H9 (cell line): ENCODE data around the gene CXCR3. TPM values are rescaled to one million over a fixed set of nuclear protein-coding genes. Genes with fewer than 3 reads are reported as not detected.

Experiments used
- DNase-seq: peaks from one replicate; pipeline ENCODE4 v3.0.0-alpha.2; 2017
- H2AFZ ChIP-seq: one replicate; pipeline ENCODE4 v1.6.1; 2013; ENCODE audit warnings: mild to moderate bottlenecking, low read length, control low read depth, moderate library complexity
- H2AK5ac ChIP-seq: 2 replicates; pipeline ENCODE4 v1.6.1; 2013; ENCODE audit warnings: low read length, control low read depth, mixed read lengths; ENCODE audit not compliant: insufficient read length
- H2BK120ac ChIP-seq: one replicate; pipeline ENCODE4 v1.6.1; 2013; ENCODE audit warnings: low read depth, mild to moderate bottlenecking, low read length, control low read depth, inconsistent platforms; ENCODE audit not compliant: poor library complexity, severe bottlenecking
- H2BK12ac ChIP-seq: 2 replicates; pipeline ENCODE4 v1.6.1; 2013; ENCODE audit warnings: low read length, control low read depth, mixed read lengths, low read depth; ENCODE audit not compliant: insufficient read length
- H2BK15ac ChIP-seq: 2 replicates; pipeline ENCODE4 v1.6.1; 2013; ENCODE audit warnings: low read depth, low read length, control low read depth
- H2BK20ac ChIP-seq: one replicate; pipeline ENCODE4 v1.6.1; 2013; ENCODE audit warnings: low read depth, mild to moderate bottlenecking, low read length, control low read depth, inconsistent platforms; ENCODE audit not compliant: poor library complexity, severe bottlenecking
- H2BK5ac ChIP-seq: 2 replicates; pipeline ENCODE4 v1.6.1; 2013; ENCODE audit warnings: low read length, control low read depth, mixed read lengths; ENCODE audit not compliant: insufficient read length
- H3K14ac ChIP-seq: 2 replicates; pipeline ENCODE4 v1.6.1; 2013; ENCODE audit warnings: low read length, control low read depth; ENCODE audit not compliant: insufficient read depth
- H3K18ac ChIP-seq: 2 replicates; pipeline ENCODE4 v1.6.1; 2013; ENCODE audit warnings: low read depth, mild to moderate bottlenecking, mixed read lengths, low read length, control low read depth; ENCODE audit not compliant: insufficient read length
- H3K23ac ChIP-seq: 2 replicates; pipeline ENCODE4 v1.6.1; 2013; ENCODE audit warnings: low read length, control low read depth, mixed read lengths, low read depth; ENCODE audit not compliant: insufficient read length
- H3K23me2 ChIP-seq: 2 replicates; pipeline ENCODE4 v1.6.1; 2013; ENCODE audit warnings: low read depth, mild to moderate bottlenecking, mixed read lengths, low read length, control low read depth; ENCODE audit not compliant: insufficient read length, poor library complexity, severe bottlenecking
- H3K27ac ChIP-seq: 2 replicates; pipeline ENCODE4 v1.5.1; 2013; ENCODE audit warnings: low read length, control low read depth, mixed read lengths, low read depth; ENCODE audit not compliant: insufficient read length
- H3K27me3 ChIP-seq: 2 replicates; pipeline ENCODE4 v1.6.1; 2013; ENCODE audit warnings: low read length, control low read depth, inconsistent platforms; ENCODE audit not compliant: insufficient read depth
- H3K4ac ChIP-seq: 2 replicates; pipeline ENCODE4 v1.6.1; 2013; ENCODE audit warnings: low read depth, mild to moderate bottlenecking, control low read depth, inconsistent platforms, low read length, moderate library complexity
- H3K4me1 ChIP-seq: 2 replicates; pipeline ENCODE4 v1.6.1; 2013; ENCODE audit warnings: low read length, control low read depth, inconsistent platforms; ENCODE audit not compliant: insufficient read depth
- H3K4me2 ChIP-seq: 2 replicates; pipeline ENCODE4 v1.6.1; 2013; ENCODE audit warnings: low read length, control low read depth, mixed read lengths; ENCODE audit not compliant: insufficient read length, insufficient read depth
- H3K56ac ChIP-seq: 2 replicates; pipeline ENCODE4 v1.6.1; 2013; ENCODE audit warnings: low read depth, mild to moderate bottlenecking, mixed read lengths, low read length, control low read depth; ENCODE audit not compliant: insufficient read length
- H3K79me1 ChIP-seq: 2 replicates; pipeline ENCODE4 v1.6.1; 2013; ENCODE audit warnings: low read depth, mild to moderate bottlenecking, moderate library complexity, low read length, control low read depth, inconsistent platforms; ENCODE audit not compliant: insufficient read depth, poor library complexity, severe bottlenecking
- H3K79me2 ChIP-seq: 2 replicates; pipeline ENCODE4 v1.6.1; 2013; ENCODE audit warnings: low read length, control low read depth, inconsistent platforms; ENCODE audit not compliant: insufficient read depth
- H3K9ac ChIP-seq: 2 replicates; pipeline ENCODE4 v1.6.1; 2013; ENCODE audit warnings: low read length, control low read depth, mixed read lengths; ENCODE audit not compliant: insufficient read length; ENCODE audit errors: extremely low read depth
- H3K9me3 ChIP-seq: one replicate; pipeline ENCODE4 v1.6.1; 2013; ENCODE audit warnings: low read depth, low read length, inconsistent platforms; ENCODE audit not compliant: control insufficient read depth
- H3T11ph ChIP-seq: one replicate; pipeline ENCODE4 v1.6.1; 2013; ENCODE audit warnings: mild to moderate bottlenecking, low read length, control low read depth, inconsistent platforms
- H4K20me1 ChIP-seq: one replicate; pipeline ENCODE4 v1.6.1; 2013; ENCODE audit not compliant: control insufficient read depth, insufficient read length, insufficient read depth
- H4K5ac ChIP-seq: 2 replicates; pipeline ENCODE4 v1.6.1; 2013; ENCODE audit warnings: low read depth, mild to moderate bottlenecking, mixed read lengths, low read length, control low read depth; ENCODE audit not compliant: insufficient read length
- H4K8ac ChIP-seq: replicated peaks from 2 replicates; pipeline ENCODE4 v1.6.1; 2013; ENCODE audit warnings: low read length, control low read depth, mixed read lengths, low read depth; ENCODE audit not compliant: insufficient read length
- H4K91ac ChIP-seq: 2 replicates; pipeline ENCODE4 v1.6.1; 2013; ENCODE audit warnings: low read depth, mild to moderate bottlenecking, moderate library complexity, mixed read lengths, low read length, control low read depth; ENCODE audit not compliant: insufficient read length
- H3K27ac Mint-ChIP-seq, 3 experiments: 2 replicates in 2 of 3; 3 replicates in 1 of 3; pipeline ENCODE4 v1.8.0; 2020 to 2021; ENCODE audit warnings: mixed read lengths in 3 of 3, mild to moderate bottlenecking in 1 of 3, moderate library complexity in 1 of 3
- H3K27me3 Mint-ChIP-seq: 2 replicates; pipeline ENCODE4 v1.8.0; 2021; ENCODE audit warnings: low read depth, mild to moderate bottlenecking, moderate library complexity, mixed read lengths
- H3K36me3 Mint-ChIP-seq, 3 experiments: 2 replicates in 2 of 3; 3 replicates in 1 of 3; pipeline ENCODE4 v1.8.0; 2020 to 2021; ENCODE audit warnings: low read depth in 3 of 3, mixed read lengths in 3 of 3; ENCODE audit not compliant: insufficient read depth in 1 of 3
- H3K4me1 Mint-ChIP-seq, 2 experiments: 2 replicates each; pipeline ENCODE4 v1.8.0; 2020; ENCODE audit warnings: mixed read lengths in 2 of 2
- H3K4me3 Mint-ChIP-seq, 2 experiments: 2 replicates in 1 of 2; 3 replicates in 1 of 2; pipeline ENCODE4 v1.8.0; 2020 to 2021; ENCODE audit warnings: mild to moderate bottlenecking in 2 of 2, mixed read lengths in 2 of 2, moderate library complexity in 1 of 2
- H3K9me3 Mint-ChIP-seq, 2 experiments: 2 replicates in 1 of 2; 3 replicates in 1 of 2; pipeline ENCODE4 v1.8.0; 2020; ENCODE audit warnings: mild to moderate bottlenecking in 2 of 2, mixed read lengths in 2 of 2, moderate library complexity in 1 of 2
- WGBS: extraction: QIAGEN DNeasy Blood & Tissue Kit; methylation state at CpG from one replicate; pipeline ENCODE4 v1.1.7; 2013; ENCODE audit warnings: missing lambda C conversion rate, low lambda C conversion rate, mixed read lengths; ENCODE audit not compliant: insufficient read length; ENCODE audit errors: extremely low coverage; 5-methylcytosine and 5-hydroxymethylcytosine counted together
- total RNA-seq: library from RNA; stranded (reverse); gene quantifications from 2 replicates; pipeline ENCODE4 v1.2.1, GENCODE V29; 2021
- TF ChIP-seq, protein P1 (sequence below): fragments of 200-600 bp; sonication (generic); conservative IDR thresholded peaks from 3 replicates; pipeline ENCODE4 v1.8.0; 2021; ENCODE audit warnings: antibody characterized with exemption, mild to moderate bottlenecking

CXCR3 gene
- total RNA-seq, 1 experiment from 2014 or later: not detected

DNA sequence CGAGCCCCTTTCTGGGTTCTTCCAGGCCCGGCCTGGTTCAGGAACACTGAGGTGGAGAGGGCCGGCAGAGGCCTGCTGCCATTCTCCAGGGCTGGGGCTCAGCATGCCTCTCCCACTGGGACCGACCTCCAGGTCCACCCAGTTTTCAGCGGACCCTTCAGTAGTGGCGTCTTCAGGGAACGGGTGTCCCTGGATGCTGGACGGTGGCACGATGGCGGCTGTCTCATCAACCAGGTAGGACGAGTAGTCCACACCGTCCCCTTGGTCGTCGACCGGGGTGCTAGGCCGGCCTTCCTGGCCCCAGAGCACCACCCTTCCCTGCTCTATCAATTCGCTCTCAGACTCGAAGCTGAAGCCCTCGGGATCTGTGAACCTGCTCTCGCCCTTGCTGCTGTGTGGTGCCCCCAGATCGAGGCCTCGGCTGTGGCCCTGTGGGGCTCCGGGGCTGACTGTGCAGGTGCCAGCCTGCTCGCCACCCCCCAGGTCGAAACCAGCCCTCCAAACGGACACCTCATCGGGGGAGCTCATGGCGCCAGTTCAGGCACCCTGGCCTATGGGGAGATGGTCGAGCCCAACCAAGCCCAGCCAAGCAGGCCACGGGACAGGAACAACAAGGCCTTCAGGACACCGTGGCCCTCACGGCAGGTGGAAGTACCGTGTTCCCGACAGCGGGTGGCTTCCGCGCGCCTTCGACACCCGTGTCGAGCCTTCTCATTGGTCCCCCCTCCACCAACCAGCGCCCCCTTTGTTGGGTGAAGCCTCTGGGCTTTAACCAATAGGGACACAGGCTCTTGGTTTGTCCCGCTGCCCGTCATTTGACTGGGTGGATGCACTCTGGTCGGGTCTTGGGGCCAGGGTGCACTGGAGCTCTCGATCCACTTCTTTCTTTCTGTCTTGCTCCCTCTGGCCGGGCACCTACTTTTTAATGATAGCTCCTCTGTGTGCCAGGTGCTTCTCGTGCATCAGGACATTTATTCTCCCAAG, 48.2 kb upstream of the CXCR3 start:
- Histone ChIP-seq H4K5ac (no peak overlapping the region), H3K4me2 (no peak overlapping the region), H3K27me3 (no peaks in the 10 kb centered on the region), H2BK5ac (no peak overlapping the region), H3K9me3 (peaks cover 15% of the 10 kb centered on the region), H3K4me1 (no peaks in the 10 kb centered on the region), H3K4ac (no peak overlapping the region), H3K23me2 (no peaks in the 10 kb centered on the region), H3K18ac (no peak overlapping the region), H4K8ac (no peak overlapping the region), H2BK12ac (no peak overlapping the region), H3K79me1 (no peaks in the 10 kb centered on the region), H4K91ac (no peak overlapping the region), H2AFZ (no peak overlapping the region), H4K20me1 (no peaks in the 10 kb centered on the region), H3K14ac (no peak overlapping the region), H3K23ac (no peak overlapping the region), H2BK20ac (no peak overlapping the region), H3K79me2 (no peaks in the 10 kb centered on the region), H2BK120ac (no peak overlapping the region), H3K27ac (no peak overlapping the region), H3K9ac (no peak overlapping the region), H2AK5ac (no peak overlapping the region), H3T11ph (no peak overlapping the region), H3K56ac (no peak overlapping the region), H2BK15ac (no peak overlapping the region)
- Mint-ChIP-seq H3K36me3 (peaks cover 0 to 4% (median 4%) of the 10 kb centered on the region in 3 experiments; a peak in 4 of 7 replicates), H3K4me1 (peaks cover 0 to 5% of the 10 kb centered on the region in 2 experiments; a peak in 1 of 4 replicates), H3K27ac (no peak overlapping the region), H3K9me3 (peaks cover 66 to 76% of the 10 kb centered on the region in 2 experiments), H3K4me3 (no peak overlapping the region), H3K27me3 (peaks cover 2% of the 10 kb centered on the region)
- WGBS: no CpG with 5 or more reads among the region's 48 CpGs
- TF ChIP-seq, protein P1, sequence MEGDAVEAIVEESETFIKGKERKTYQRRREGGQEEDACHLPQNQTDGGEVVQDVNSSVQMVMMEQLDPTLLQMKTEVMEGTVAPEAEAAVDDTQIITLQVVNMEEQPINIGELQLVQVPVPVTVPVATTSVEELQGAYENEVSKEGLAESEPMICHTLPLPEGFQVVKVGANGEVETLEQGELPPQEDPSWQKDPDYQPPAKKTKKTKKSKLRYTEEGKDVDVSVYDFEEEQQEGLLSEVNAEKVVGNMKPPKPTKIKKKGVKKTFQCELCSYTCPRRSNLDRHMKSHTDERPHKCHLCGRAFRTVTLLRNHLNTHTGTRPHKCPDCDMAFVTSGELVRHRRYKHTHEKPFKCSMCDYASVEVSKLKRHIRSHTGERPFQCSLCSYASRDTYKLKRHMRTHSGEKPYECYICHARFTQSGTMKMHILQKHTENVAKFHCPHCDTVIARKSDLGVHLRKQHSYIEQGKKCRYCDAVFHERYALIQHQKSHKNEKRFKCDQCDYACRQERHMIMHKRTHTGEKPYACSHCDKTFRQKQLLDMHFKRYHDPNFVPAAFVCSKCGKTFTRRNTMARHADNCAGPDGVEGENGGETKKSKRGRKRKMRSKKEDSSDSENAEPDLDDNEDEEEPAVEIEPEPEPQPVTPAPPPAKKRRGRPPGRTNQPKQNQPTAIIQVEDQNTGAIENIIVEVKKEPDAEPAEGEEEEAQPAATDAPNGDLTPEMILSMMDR: no peak
- DNase-seq: no peak
